ENCODE data around the gene PABPN1. TPM values are rescaled to one million over a fixed set of nuclear protein-coding genes. Genes with fewer than 3 reads are reported as not detected.
A peak's percentile ranks its signal among the peaks of the same experiment; 100 is the strongest.

Gene PABPN1, protein sequence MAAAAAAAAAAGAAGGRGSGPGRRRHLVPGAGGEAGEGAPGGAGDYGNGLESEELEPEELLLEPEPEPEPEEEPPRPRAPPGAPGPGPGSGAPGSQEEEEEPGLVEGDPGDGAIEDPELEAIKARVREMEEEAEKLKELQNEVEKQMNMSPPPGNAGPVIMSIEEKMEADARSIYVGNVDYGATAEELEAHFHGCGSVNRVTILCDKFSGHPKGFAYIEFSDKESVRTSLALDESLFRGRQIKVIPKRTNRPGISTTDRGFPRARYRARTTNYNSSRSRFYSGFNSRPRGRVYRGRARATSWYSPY
- total RNA-seq (2013) = 84.4 TPM
- polyA plus RNA-seq (100 to 1,000 TPM in 1 of 3 donors, 10 to 100 TPM in 2; 54.4 to 356 (median 64.6) TPM), polyA minus RNA-seq (34.1 and 52.3 TPM in 2 replicates), total RNA-seq (4.3 to 26.9 (median 14.2) reads per million in 11 experiments)

DNA sequence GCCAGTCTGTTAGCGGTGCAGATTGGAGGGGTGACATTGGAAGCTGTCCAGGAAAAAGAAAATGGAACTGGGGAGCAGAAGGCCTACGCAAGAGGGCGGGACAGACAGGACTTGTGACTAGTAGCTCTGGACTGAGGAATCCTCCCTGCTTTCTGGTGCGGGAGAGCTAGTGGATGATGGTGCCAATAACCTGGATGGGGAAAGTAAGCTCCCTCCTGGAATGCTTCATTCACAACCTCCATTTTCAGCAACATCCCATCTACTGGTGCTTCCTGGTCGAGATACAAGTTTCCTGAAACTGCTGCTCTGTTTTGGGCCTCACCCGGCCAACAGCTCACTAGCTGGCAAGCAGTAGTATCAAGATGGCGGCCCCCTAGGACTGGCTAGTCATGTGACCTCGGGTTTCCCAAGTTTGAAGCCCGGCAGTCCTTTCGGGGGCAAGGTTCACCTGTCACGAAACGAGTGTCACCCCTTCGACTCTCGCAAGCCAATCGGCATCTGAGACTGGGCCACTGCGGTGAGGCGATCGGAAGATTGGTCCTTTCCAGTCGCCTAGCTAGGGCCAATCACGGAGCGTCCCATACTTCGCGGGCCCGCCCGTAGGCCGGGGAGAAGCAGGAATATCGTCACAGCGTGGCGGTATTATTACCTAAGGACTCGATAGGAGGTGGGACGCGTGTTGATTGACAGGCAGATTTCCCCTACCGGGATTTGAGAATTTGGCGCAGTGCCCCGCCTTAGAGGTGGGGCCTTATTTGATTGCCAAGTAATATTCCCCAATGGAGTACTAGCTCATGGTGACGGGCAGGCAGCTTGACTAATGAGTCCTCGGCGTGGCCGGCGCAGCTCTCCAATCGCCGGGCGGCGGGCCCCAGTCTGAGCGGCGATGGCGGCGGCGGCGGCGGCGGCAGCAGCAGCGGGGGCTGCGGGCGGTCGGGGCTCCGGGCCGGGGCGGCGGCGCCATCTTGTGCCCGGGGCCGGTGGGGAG is at the start of gene PABPN1:
TSS of gene PABPN1 (plus strand) at position 874 of the 988 bp plus-strand sequence. CDS start at position 887, 13 bp downstream.
- H3K4me3 Mint-ChIP-seq = peak within 1 kb of the TSS; percentile 90 to 92
- under 1% methylated on average over 54 of the region's 63 CpGs for WGBS (ENCODE audit: insufficient coverage)
- H3K9me3 Mint-ChIP-seq = peaks cover 0 to 3% (median 0%) of the 10 kb centered on the region in 7 donors
- peak within 1 kb of the TSS; percentile 98 to 100 (median 99) for H3K27ac Mint-ChIP-seq
- H3K27me3 ChIP-seq (ENCODE audit: control insufficient read depth in 2 of 2, insufficient read depth in 2 of 2, low read length in 2 of 2) = no peaks in the 10 kb centered on the region
- peaks cover 23 to 24% of the 10 kb centered on the region in 2 donors for H3K4me1 ChIP-seq (ENCODE audit: control insufficient read depth in 1 of 2, insufficient read depth in 2 of 2, low read length in 2 of 2)
- H3K36me3 Mint-ChIP-seq = peaks cover 35 to 43% of the 10 kb centered on the region in 2 donors
- peak within 1 kb of the TSS; percentile 84 for H3K4me2 ChIP-seq (replicated peaks; ENCODE audit: extremely low read depth, low read length, poor library complexity, severe bottlenecking)
- H3K4me3 ChIP-seq (replicated peaks in 1 of 3; ENCODE audit: low read depth in 2 of 3, low read length in 3 of 3) = peak within 1 kb of the TSS; percentile 74 to 92 (median 92)
- DNase-seq = peak; percentile 100
- H3K27me3 Mint-ChIP-seq (ENCODE audit: low read depth in 3 of 3) = peaks cover 0 to 2% (median 0%) of the 10 kb centered on the region in 3 donors
- no peaks in the 10 kb centered on the region for H3K9me3 ChIP-seq (replicated peaks in 1 of 2; ENCODE audit: control insufficient read depth in 1 of 2, insufficient read depth in 1 of 2, low read length in 2 of 2)
- peaks cover 27% of the 10 kb centered on the region for H3K79me2 ChIP-seq (ENCODE audit: insufficient read depth, low read length)
- peaks cover 27 to 32% of the 10 kb centered on the region in 2 donors for H3K36me3 ChIP-seq (replicated peaks in 1 of 2; ENCODE audit: control insufficient read depth in 1 of 2, insufficient read depth in 2 of 2, low read length in 2 of 2)
- H3K4me1 Mint-ChIP-seq = peaks cover 25% of the 10 kb centered on the region
- H3K27ac ChIP-seq (ENCODE audit: low read depth in 1 of 2, low read length in 2 of 2) = peak within 1 kb of the TSS; percentile 96 to 99
- TF ChIP-seq, protein P1, sequence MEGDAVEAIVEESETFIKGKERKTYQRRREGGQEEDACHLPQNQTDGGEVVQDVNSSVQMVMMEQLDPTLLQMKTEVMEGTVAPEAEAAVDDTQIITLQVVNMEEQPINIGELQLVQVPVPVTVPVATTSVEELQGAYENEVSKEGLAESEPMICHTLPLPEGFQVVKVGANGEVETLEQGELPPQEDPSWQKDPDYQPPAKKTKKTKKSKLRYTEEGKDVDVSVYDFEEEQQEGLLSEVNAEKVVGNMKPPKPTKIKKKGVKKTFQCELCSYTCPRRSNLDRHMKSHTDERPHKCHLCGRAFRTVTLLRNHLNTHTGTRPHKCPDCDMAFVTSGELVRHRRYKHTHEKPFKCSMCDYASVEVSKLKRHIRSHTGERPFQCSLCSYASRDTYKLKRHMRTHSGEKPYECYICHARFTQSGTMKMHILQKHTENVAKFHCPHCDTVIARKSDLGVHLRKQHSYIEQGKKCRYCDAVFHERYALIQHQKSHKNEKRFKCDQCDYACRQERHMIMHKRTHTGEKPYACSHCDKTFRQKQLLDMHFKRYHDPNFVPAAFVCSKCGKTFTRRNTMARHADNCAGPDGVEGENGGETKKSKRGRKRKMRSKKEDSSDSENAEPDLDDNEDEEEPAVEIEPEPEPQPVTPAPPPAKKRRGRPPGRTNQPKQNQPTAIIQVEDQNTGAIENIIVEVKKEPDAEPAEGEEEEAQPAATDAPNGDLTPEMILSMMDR (IDR thresholded peaks at IDR 0.05) = no peak
- intact Hi-C loops (cut with micrococcal nuclease) = loop anchor here (1.0 to 10.0 kb wide), 8 partner anchors 14 to 244 kb away; partner anchors contain the start of genes HOMEZ (in 2 of the 2), ACIN1 (in 1 of the 2), AP1G2 (in 1 of the 2) and BCL2L2 (in 1 of the 2)
- peak within 1 kb of the TSS; percentile 94 for H3K9ac ChIP-seq (ENCODE audit: insufficient read depth, low read length, poor library complexity, severe bottlenecking)
- peaks cover 20% of the 10 kb centered on the region for H4K20me1 ChIP-seq (ENCODE audit: insufficient read depth, low read length)
- H2AFZ ChIP-seq (ENCODE audit: insufficient read depth, low read depth, low read length, poor library complexity, severe bottlenecking) = peak within 1 kb of the TSS; percentile 86

DNA sequence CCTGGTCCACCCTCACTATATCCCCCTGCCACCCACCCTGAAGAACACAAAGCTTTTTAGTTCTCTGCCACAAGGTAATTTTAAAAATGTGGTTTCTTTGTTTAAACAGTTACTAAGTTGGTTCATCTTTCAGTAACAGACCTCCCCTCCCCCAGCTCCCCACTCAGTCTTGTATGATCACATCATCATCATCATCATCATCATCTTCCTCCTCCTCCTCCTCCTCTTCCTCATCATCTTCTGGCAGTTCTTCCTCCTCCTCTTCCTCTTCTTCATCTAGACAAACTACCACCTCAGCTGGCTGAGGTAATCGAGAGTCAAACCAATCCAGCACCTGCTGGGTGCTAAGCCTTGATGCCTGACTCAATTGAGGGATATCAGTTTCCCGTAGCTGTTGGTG is 45.8 kb upstream of the PABPN1 start:
- Histone ChIP-seq H3K36me3 (replicated peaks in 1 of 2; ENCODE audit: control insufficient read depth in 1 of 2, insufficient read depth in 2 of 2, low read length in 2 of 2) (peaks cover 3 to 15% of the 10 kb centered on the region in 2 donors), H3K79me2 (ENCODE audit: insufficient read depth, low read length) (no peaks in the 10 kb centered on the region), H3K27ac (ENCODE audit: low read depth in 1 of 2, low read length in 2 of 2) (no peak overlapping the region), H3K9me3 (replicated peaks in 1 of 2; ENCODE audit: control insufficient read depth in 1 of 2, insufficient read depth in 1 of 2, low read length in 2 of 2) (no peaks in the 10 kb centered on the region), H3K4me2 (replicated peaks; ENCODE audit: extremely low read depth, low read length, poor library complexity, severe bottlenecking) (no peak overlapping the region), H3K27me3 (ENCODE audit: control insufficient read depth in 2 of 2, insufficient read depth in 2 of 2, low read length in 2 of 2) (no peaks in the 10 kb centered on the region), H2AFZ (ENCODE audit: insufficient read depth, low read depth, low read length, poor library complexity, severe bottlenecking) (no peak overlapping the region), H3K9ac (ENCODE audit: insufficient read depth, low read length, poor library complexity, severe bottlenecking) (no peak overlapping the region), H3K4me3 (replicated peaks in 1 of 3; ENCODE audit: low read depth in 2 of 3, low read length in 3 of 3) (no peak overlapping the region), H4K20me1 (ENCODE audit: insufficient read depth, low read length) (peaks cover 5% of the 10 kb centered on the region), H3K4me1 (ENCODE audit: control insufficient read depth in 1 of 2, insufficient read depth in 2 of 2, low read length in 2 of 2) (no peaks in the 10 kb centered on the region)
- Mint-ChIP-seq H3K27ac (peak overlapping the region in 3 of 7 donors; percentile 6 to 80 (median 10)), H3K27me3 (ENCODE audit: low read depth in 3 of 3) (peaks cover 0 to 3% (median 3%) of the 10 kb centered on the region in 3 donors), H3K4me3 (no peak overlapping the region), H3K9me3 (peaks cover 0 to 3% (median 0%) of the 10 kb centered on the region in 7 donors), H3K4me1 (peaks cover 12% of the 10 kb centered on the region), H3K36me3 (peaks cover 18% of the 10 kb centered on the region in 2 donors)
- 100% methylated on average over 1 of the region's 2 CpGs for WGBS (ENCODE audit: insufficient coverage)
- DNase-seq = no peak
- intact Hi-C loops (cut with micrococcal nuclease) = no loop called here
- TF ChIP-seq, protein P1 (IDR thresholded peaks at IDR 0.05) = no peak
